Mesendoderm (in vitro differentiated cells): ENCODE data around the gene GABRR2.

ENCODE experiments used
- DNase-seq: peaks from one replicate; pipeline ENCODE4 v3.0.0; 2013
- H2AK5ac ChIP-seq: 2 replicates; pipeline ENCODE4 v1.6.1; 2013; ENCODE audit warnings: low read length, inconsistent platforms
- H2BK120ac ChIP-seq: 2 replicates; pipeline ENCODE4 v1.6.1; 2013; ENCODE audit warnings: low read depth, mild to moderate bottlenecking, low read length, moderate library complexity, mixed read lengths
- H2BK15ac ChIP-seq: replicated peaks from 2 replicates; pipeline ENCODE4 v1.6.1; 2013; ENCODE audit warnings: low read depth, mild to moderate bottlenecking, moderate library complexity
- H2BK5ac ChIP-seq: 2 replicates; pipeline ENCODE4 v1.6.1; 2013; ENCODE audit warnings: low read length, inconsistent platforms
- H3K18ac ChIP-seq: 2 replicates; pipeline ENCODE4 v1.6.1; 2013; ENCODE audit warnings: mild to moderate bottlenecking, low read length, mixed read lengths
- H3K23ac ChIP-seq: one replicate; pipeline ENCODE4 v1.6.1; 2013; ENCODE audit warnings: low read length
- H3K27ac ChIP-seq: 2 replicates; pipeline ENCODE4 v1.5.1; 2013; ENCODE audit warnings: low read depth, mild to moderate bottlenecking, inconsistent platforms, low read length, moderate library complexity
- H3K27me3 ChIP-seq: 2 replicates; pipeline ENCODE4 v1.6.1; 2013; ENCODE audit warnings: low read length, control low read depth, mild to moderate bottlenecking, inconsistent platforms; ENCODE audit not compliant: insufficient read depth, poor library complexity
- H3K36me3 ChIP-seq: 2 replicates; pipeline ENCODE4 v1.6.1; 2013; ENCODE audit warnings: low read length, inconsistent platforms; ENCODE audit not compliant: control insufficient read depth, insufficient read depth
- H3K4ac ChIP-seq: one replicate; pipeline ENCODE4 v1.6.1; 2013; ENCODE audit warnings: low read depth, mild to moderate bottlenecking, low read length, moderate library complexity
- H3K4me1 ChIP-seq: 2 replicates; pipeline ENCODE4 v1.6.1; 2013; ENCODE audit warnings: low read depth, low read length, inconsistent platforms; ENCODE audit not compliant: control insufficient read depth
- H3K4me2 ChIP-seq: 2 replicates; pipeline ENCODE4 v1.6.1; 2013; ENCODE audit warnings: low read length
- H3K4me3 ChIP-seq: 2 replicates; pipeline ENCODE4 v1.5.1; 2013; ENCODE audit warnings: mild to moderate bottlenecking, low read length
- H3K56ac ChIP-seq: one replicate; pipeline ENCODE4 v1.6.1; 2013; ENCODE audit warnings: low read length
- H3K79me1 ChIP-seq: 2 replicates; pipeline ENCODE4 v1.6.1; 2013; ENCODE audit warnings: low read length, inconsistent platforms
- H3K79me2 ChIP-seq: 2 replicates; pipeline ENCODE4 v1.6.1; 2013; ENCODE audit warnings: mild to moderate bottlenecking, low read length; ENCODE audit not compliant: control insufficient read depth, insufficient read depth
- H3K9ac ChIP-seq: 2 replicates; pipeline ENCODE4 v1.6.1; 2013; ENCODE audit warnings: low read length, inconsistent platforms
- H4K5ac ChIP-seq: one replicate; pipeline ENCODE4 v1.6.1; 2013; ENCODE audit warnings: low read length
- H4K8ac ChIP-seq: one replicate; pipeline ENCODE4 v1.6.1; 2013; ENCODE audit warnings: low read depth, mild to moderate bottlenecking, control low read depth, low read length, moderate library complexity
- WGBS: extraction: QIAGEN DNeasy Blood & Tissue Kit; methylation state at CpG from one replicate; pipeline ENCODE4 v1.1.7; 2013; ENCODE audit warnings: low lambda C conversion rate, missing lambda C conversion rate; ENCODE audit not compliant: insufficient coverage; ENCODE audit errors: extremely low coverage; 5-methylcytosine and 5-hydroxymethylcytosine counted together

The GABRR2 gene

GRCh38 chr6:89260832-89261231 lies 54.3 kb downstream of the GABRR2 start:
- no peak overlapping the region for H3K9ac ChIP-seq
- no peak overlapping the region for H3K27ac ChIP-seq
- no peaks in the 10 kb centered on the region for H3K79me1 ChIP-seq
- no peaks in the 10 kb centered on the region for H3K36me3 ChIP-seq
- no peak for DNase-seq
- no peak overlapping the region for H3K23ac ChIP-seq
- H2BK120ac ChIP-seq: no peak overlapping the region
- no peak overlapping the region for H3K4me2 ChIP-seq
- no peaks in the 10 kb centered on the region for H3K79me2 ChIP-seq
- no peak overlapping the region for H3K56ac ChIP-seq
- H3K4ac ChIP-seq: no peak overlapping the region
- no peak overlapping the region for H2BK5ac ChIP-seq
- H3K18ac ChIP-seq: no peak overlapping the region
- no peaks in the 10 kb centered on the region for H3K4me1 ChIP-seq
- no CpG with 5 or more reads among the region's 5 CpGs for WGBS
- no peak overlapping the region for H4K5ac ChIP-seq
- no peak overlapping the region for H2BK15ac ChIP-seq
- no peak overlapping the region for H4K8ac ChIP-seq
- no peak overlapping the region for H2AK5ac ChIP-seq
- H3K27me3 ChIP-seq: no peaks in the 10 kb centered on the region
- H3K4me3 ChIP-seq: no peak overlapping the region

GRCh38 chr6:89260310-89260709 lies 54.8 kb downstream of the GABRR2 start:
- Histone ChIP-seq H3K27ac (no peak overlapping the region), H3K27me3 (no peaks in the 10 kb centered on the region), H4K5ac (no peak overlapping the region), H2BK15ac (no peak overlapping the region), H3K9ac (no peak overlapping the region), H2BK120ac (no peak overlapping the region), H3K79me1 (no peaks in the 10 kb centered on the region), H3K56ac (no peak overlapping the region), H3K23ac (no peak overlapping the region), H2BK5ac (no peak overlapping the region), H2AK5ac (no peak overlapping the region), H3K18ac (no peak overlapping the region), H3K79me2 (no peaks in the 10 kb centered on the region), H4K8ac (no peak overlapping the region), H3K4me3 (no peak overlapping the region), H3K4me1 (no peaks in the 10 kb centered on the region), H3K4me2 (no peak overlapping the region), H3K36me3 (no peaks in the 10 kb centered on the region), H3K4ac (no peak overlapping the region)
- DNase-seq: no peak
- WGBS: no CpG with 5 or more reads among the region's 4 CpGs

GRCh38 chr6:89258912-89259311 lies 56.2 kb downstream of the GABRR2 start:
- no peak for DNase-seq
- H2BK15ac ChIP-seq: no peak overlapping the region
- no peak overlapping the region for H3K4me2 ChIP-seq
- H3K18ac ChIP-seq: no peak overlapping the region
- no peak overlapping the region for H2BK5ac ChIP-seq
- H4K5ac ChIP-seq: no peak overlapping the region
- no peaks in the 10 kb centered on the region for H3K4me1 ChIP-seq
- H3K79me1 ChIP-seq: no peaks in the 10 kb centered on the region
- H2BK120ac ChIP-seq: no peak overlapping the region
- no peak overlapping the region for H3K56ac ChIP-seq
- no peak overlapping the region for H3K23ac ChIP-seq
- no CpG with 5 or more reads among the region's 3 CpGs for WGBS
- no peaks in the 10 kb centered on the region for H3K79me2 ChIP-seq
- H3K27me3 ChIP-seq: no peaks in the 10 kb centered on the region
- no peak overlapping the region for H3K4ac ChIP-seq
- no peak overlapping the region for H3K4me3 ChIP-seq
- H3K36me3 ChIP-seq: no peaks in the 10 kb centered on the region
- H4K8ac ChIP-seq: no peak overlapping the region
- H3K9ac ChIP-seq: no peak overlapping the region
- H3K27ac ChIP-seq: no peak overlapping the region
- no peak overlapping the region for H2AK5ac ChIP-seq

- Histone ChIP-seq H3K27ac (no peak overlapping the region), H3K4ac (no peak overlapping the region), H3K9ac (no peak overlapping the region), H3K56ac (no peak overlapping the region), H4K5ac (no peak overlapping the region), H2BK5ac (no peak overlapping the region), H3K79me1 (no peaks in the 10 kb centered on the region), H3K36me3 (no peaks in the 10 kb centered on the region), H3K4me1 (no peaks in the 10 kb centered on the region), H3K4me3 (no peak overlapping the region), H3K23ac (no peak overlapping the region), H3K79me2 (no peaks in the 10 kb centered on the region), H4K8ac (no peak overlapping the region), H2BK15ac (no peak overlapping the region), H3K27me3 (no peaks in the 10 kb centered on the region), H2BK120ac (no peak overlapping the region), H2AK5ac (no peak overlapping the region), H3K4me2 (no peak overlapping the region), H3K18ac (no peak overlapping the region)
- no peak for DNase-seq
- no CpG with 5 or more reads among the region's 4 CpGs for WGBS
Measured at GRCh38 chr6:89257781-89258180, 57.3 kb downstream of the GABRR2 start.

GRCh38 chr6:89257346-89257745 lies 57.8 kb downstream of the GABRR2 start:
- Histone ChIP-seq H3K36me3 (no peaks in the 10 kb centered on the region), H3K4me3 (no peak overlapping the region), H3K27me3 (no peaks in the 10 kb centered on the region), H3K9ac (no peak overlapping the region), H2BK5ac (no peak overlapping the region), H3K4me1 (no peaks in the 10 kb centered on the region), H3K4me2 (no peak overlapping the region), H2BK120ac (no peak overlapping the region), H3K18ac (no peak overlapping the region), H3K79me1 (no peaks in the 10 kb centered on the region), H3K4ac (no peak overlapping the region), H3K79me2 (no peaks in the 10 kb centered on the region), H4K8ac (no peak overlapping the region), H3K56ac (no peak overlapping the region), H3K23ac (no peak overlapping the region), H2BK15ac (no peak overlapping the region), H4K5ac (no peak overlapping the region), H3K27ac (no peak overlapping the region), H2AK5ac (no peak overlapping the region)
- no peak for DNase-seq
- no CpG with 5 or more reads among the region's 6 CpGs for WGBS

- Histone ChIP-seq H2BK15ac (no peak overlapping the region), H3K4me3 (no peak overlapping the region), H2BK5ac (no peak overlapping the region), H3K23ac (no peak overlapping the region), H3K79me2 (no peaks in the 10 kb centered on the region), H2AK5ac (no peak overlapping the region), H3K79me1 (no peaks in the 10 kb centered on the region), H4K8ac (no peak overlapping the region), H3K36me3 (no peaks in the 10 kb centered on the region), H2BK120ac (no peak overlapping the region), H3K56ac (no peak overlapping the region), H3K9ac (no peak overlapping the region), H4K5ac (no peak overlapping the region), H3K18ac (no peak overlapping the region), H3K27me3 (no peaks in the 10 kb centered on the region), H3K4me1 (no peaks in the 10 kb centered on the region), H3K4ac (no peak overlapping the region), H3K27ac (no peak overlapping the region), H3K4me2 (no peak overlapping the region)
- DNase-seq: no peak
- WGBS: no CpG with 5 or more reads among the region's 4 CpGs
Measured at GRCh38 chr6:89255417-89255816, 59.7 kb downstream of the GABRR2 start.
